ENCODE measurements around the gene TCFL5. TPM values are rescaled to one million over a fixed set of nuclear protein-coding genes. Genes with fewer than 3 reads are reported as not detected.

Gene TCFL5
- total RNA-seq, 1 donor from 2014 or later: 6.3 TPM

- Histone ChIP-seq H3K36me3 (ENCODE audit: control insufficient read depth in 3 of 3, insufficient read depth in 3 of 3, low read length in 3 of 3) (peaks cover 27 to 28% (median 27%) of the 10 kb centered on the region in 3 donors), H3K4me1 (ENCODE audit: control insufficient read depth in 3 of 3, insufficient read depth in 3 of 3, low read length in 3 of 3) (peaks cover 47 to 56% (median 52%) of the 10 kb centered on the region in 3 donors), H3K27me3 (ENCODE audit: control insufficient read depth in 3 of 3, insufficient read depth in 3 of 3, low read length in 3 of 3) (no peaks in the 10 kb centered on the region), H3K9me3 (ENCODE audit: control insufficient read depth in 3 of 3, low read length in 3 of 3) (no peaks in the 10 kb centered on the region), H3K4me3 (ENCODE audit: low read length in 3 of 3) (no peak overlapping the region), H3K27ac (ENCODE audit: low read depth, low read length) (no peak overlapping the region), H3K9ac (ENCODE audit: low read depth in 1 of 3, low read length in 3 of 3) (no peak overlapping the region)
Measured at GRCh38 chr20:62799873-62800272, 61.7 kb downstream of the TCFL5 start.

- H3K4me3 ChIP-seq (ENCODE audit: low read length in 3 of 3): no peak overlapping the region
- H3K4me1 ChIP-seq (ENCODE audit: control insufficient read depth in 3 of 3, insufficient read depth in 3 of 3, low read length in 3 of 3): peaks cover 51 to 61% (median 57%) of the 10 kb centered on the region in 3 donors
- H3K27ac ChIP-seq (ENCODE audit: low read depth, low read length): no peak overlapping the region
- no peak overlapping the region for H3K9ac ChIP-seq (ENCODE audit: low read depth in 1 of 3, low read length in 3 of 3)
- H3K36me3 ChIP-seq (ENCODE audit: control insufficient read depth in 3 of 3, insufficient read depth in 3 of 3, low read length in 3 of 3): peaks cover 27 to 28% (median 27%) of the 10 kb centered on the region in 3 donors
- no peaks in the 10 kb centered on the region for H3K9me3 ChIP-seq (ENCODE audit: control insufficient read depth in 3 of 3, low read length in 3 of 3)
- no peaks in the 10 kb centered on the region for H3K27me3 ChIP-seq (ENCODE audit: control insufficient read depth in 3 of 3, insufficient read depth in 3 of 3, low read length in 3 of 3)
Measured at GRCh38 chr20:62799459-62799858, 62.2 kb downstream of the TCFL5 start.

GRCh38 chr20:62799036-62799435 lies 62.6 kb downstream of the TCFL5 start:
- H3K27me3 ChIP-seq (ENCODE audit: control insufficient read depth in 3 of 3, insufficient read depth in 3 of 3, low read length in 3 of 3): no peaks in the 10 kb centered on the region
- no peak overlapping the region for H3K27ac ChIP-seq (ENCODE audit: low read depth, low read length)
- H3K4me1 ChIP-seq (ENCODE audit: control insufficient read depth in 3 of 3, insufficient read depth in 3 of 3, low read length in 3 of 3): peaks cover 48 to 59% (median 54%) of the 10 kb centered on the region in 3 donors
- H3K36me3 ChIP-seq (ENCODE audit: control insufficient read depth in 3 of 3, insufficient read depth in 3 of 3, low read length in 3 of 3): peaks cover 27 to 28% (median 27%) of the 10 kb centered on the region in 3 donors
- no peak overlapping the region for H3K9ac ChIP-seq (ENCODE audit: low read depth in 1 of 3, low read length in 3 of 3)
- H3K9me3 ChIP-seq (ENCODE audit: control insufficient read depth in 3 of 3, low read length in 3 of 3): no peaks in the 10 kb centered on the region
- no peak overlapping the region for H3K4me3 ChIP-seq (ENCODE audit: low read length in 3 of 3)

GRCh38 chr20:62797671-62798532 lies 63.7 kb downstream of the TCFL5 start:
- Histone ChIP-seq H3K27me3 (ENCODE audit: control insufficient read depth in 3 of 3, insufficient read depth in 3 of 3, low read length in 3 of 3) (no peaks in the 10 kb centered on the region), H3K9ac (ENCODE audit: low read depth in 1 of 3, low read length in 3 of 3) (peak overlapping the region in 2 of 3 donors; percentile 33 to 64), H3K4me3 (ENCODE audit: low read length in 3 of 3) (peak overlapping the region in 1 of 3 donors; percentile 59), H3K9me3 (ENCODE audit: control insufficient read depth in 3 of 3, low read length in 3 of 3) (no peaks in the 10 kb centered on the region), H3K4me1 (ENCODE audit: control insufficient read depth in 3 of 3, insufficient read depth in 3 of 3, low read length in 3 of 3) (peaks cover 46 to 54% (median 52%) of the 10 kb centered on the region in 3 donors), H3K27ac (ENCODE audit: low read depth, low read length) (no peak overlapping the region), H3K36me3 (ENCODE audit: control insufficient read depth in 3 of 3, insufficient read depth in 3 of 3, low read length in 3 of 3) (peaks cover 27 to 28% (median 27%) of the 10 kb centered on the region in 3 donors)

GRCh38 chr20:62796699-62797491 lies 64.7 kb downstream of the TCFL5 start:
- H3K4me3 ChIP-seq (ENCODE audit: low read length in 3 of 3): peak overlapping the region; percentile 33 to 73 (median 67)
- peaks cover 27 to 28% (median 27%) of the 10 kb centered on the region in 3 donors for H3K36me3 ChIP-seq (ENCODE audit: control insufficient read depth in 3 of 3, insufficient read depth in 3 of 3, low read length in 3 of 3)
- peak overlapping the region; percentile 7 to 87 (median 64) for H3K9ac ChIP-seq (ENCODE audit: low read depth in 1 of 3, low read length in 3 of 3)
- no peaks in the 10 kb centered on the region for H3K27me3 ChIP-seq (ENCODE audit: control insufficient read depth in 3 of 3, insufficient read depth in 3 of 3, low read length in 3 of 3)
- H3K27ac ChIP-seq (ENCODE audit: low read depth, low read length): no peak overlapping the region
- no peaks in the 10 kb centered on the region for H3K9me3 ChIP-seq (ENCODE audit: control insufficient read depth in 3 of 3, low read length in 3 of 3)
- H3K4me1 ChIP-seq (ENCODE audit: control insufficient read depth in 3 of 3, insufficient read depth in 3 of 3, low read length in 3 of 3): peaks cover 40 to 44% (median 41%) of the 10 kb centered on the region in 3 donors

GRCh38 chr20:62795023-62795761 lies 66.4 kb downstream of the TCFL5 start:
- Histone ChIP-seq H3K9me3 (ENCODE audit: control insufficient read depth in 3 of 3, low read length in 3 of 3) (no peaks in the 10 kb centered on the region), H3K9ac (ENCODE audit: low read depth in 1 of 3, low read length in 3 of 3) (peak overlapping the region; percentile 70 to 87 (median 79)), H3K36me3 (ENCODE audit: control insufficient read depth in 3 of 3, insufficient read depth in 3 of 3, low read length in 3 of 3) (peaks cover 17 to 24% (median 23%) of the 10 kb centered on the region in 3 donors), H3K27me3 (ENCODE audit: control insufficient read depth in 3 of 3, insufficient read depth in 3 of 3, low read length in 3 of 3) (peaks cover 0 to 5% (median 2%) of the 10 kb centered on the region in 3 donors), H3K4me3 (ENCODE audit: low read length in 3 of 3) (peak overlapping the region; percentile 72 to 79 (median 77)), H3K27ac (ENCODE audit: low read depth, low read length) (peak overlapping the region; percentile 68), H3K4me1 (ENCODE audit: control insufficient read depth in 3 of 3, insufficient read depth in 3 of 3, low read length in 3 of 3) (peaks cover 32 to 35% (median 33%) of the 10 kb centered on the region in 3 donors)

GRCh38 chr20:62794007-62794724 lies 67.5 kb downstream of the TCFL5 start:
- peaks cover 6 to 14% (median 7%) of the 10 kb centered on the region in 3 donors for H3K27me3 ChIP-seq (ENCODE audit: control insufficient read depth in 3 of 3, insufficient read depth in 3 of 3, low read length in 3 of 3)
- peaks cover 32 to 35% (median 33%) of the 10 kb centered on the region in 3 donors for H3K4me1 ChIP-seq (ENCODE audit: control insufficient read depth in 3 of 3, insufficient read depth in 3 of 3, low read length in 3 of 3)
- peaks cover 9 to 16% (median 16%) of the 10 kb centered on the region in 3 donors for H3K36me3 ChIP-seq (ENCODE audit: control insufficient read depth in 3 of 3, insufficient read depth in 3 of 3, low read length in 3 of 3)
- no peaks in the 10 kb centered on the region for H3K9me3 ChIP-seq (ENCODE audit: control insufficient read depth in 3 of 3, low read length in 3 of 3)
- H3K9ac ChIP-seq (ENCODE audit: low read depth in 1 of 3, low read length in 3 of 3): peak overlapping the region; percentile 72 to 87 (median 80)
- peak overlapping the region; percentile 84 for H3K27ac ChIP-seq (ENCODE audit: low read depth, low read length)
- H3K4me3 ChIP-seq (ENCODE audit: low read length in 3 of 3): peak overlapping the region; percentile 72 to 79 (median 77)

- H3K4me3 ChIP-seq (ENCODE audit: low read length in 3 of 3): peak overlapping the region; percentile 67 to 76 (median 75)
- H3K27me3 ChIP-seq (ENCODE audit: control insufficient read depth in 3 of 3, insufficient read depth in 3 of 3, low read length in 3 of 3): peaks cover 9 to 19% (median 10%) of the 10 kb centered on the region in 3 donors
- peak overlapping the region; percentile 84 for H3K27ac ChIP-seq (ENCODE audit: low read depth, low read length)
- H3K36me3 ChIP-seq (ENCODE audit: control insufficient read depth in 3 of 3, insufficient read depth in 3 of 3, low read length in 3 of 3): peaks cover 4 to 12% (median 11%) of the 10 kb centered on the region in 3 donors
- no peaks in the 10 kb centered on the region for H3K9me3 ChIP-seq (ENCODE audit: control insufficient read depth in 3 of 3, low read length in 3 of 3)
- H3K4me1 ChIP-seq (ENCODE audit: control insufficient read depth in 3 of 3, insufficient read depth in 3 of 3, low read length in 3 of 3): peaks cover 32 to 35% (median 33%) of the 10 kb centered on the region in 3 donors
- H3K9ac ChIP-seq (ENCODE audit: low read depth in 1 of 3, low read length in 3 of 3): peak overlapping the region; percentile 72 to 80 (median 78)
Measured at GRCh38 chr20:62793757-62794006, 67.9 kb downstream of the TCFL5 start.
